Mononuclear cell (primary cell): ENCODE measurements around the gene ALPI. TPM values are rescaled to one million over a fixed set of nuclear protein-coding genes. Genes with fewer than 3 reads are reported as not detected.

ENCODE experiments used
- H3K27me3 ChIP-seq: 2 replicates; pipeline ENCODE4 v1.6.0; 2011; ENCODE audit warnings: low read length, control low read depth; ENCODE audit not compliant: insufficient read depth
- H3K4me1 ChIP-seq: 2 replicates; pipeline ENCODE4 v1.5.1; 2011; ENCODE audit warnings: mild to moderate bottlenecking, low read length, control low read depth; ENCODE audit not compliant: insufficient read depth
- H3K4me3 ChIP-seq: 2 replicates; pipeline ENCODE4 v1.5.1; 2011; ENCODE audit warnings: mild to moderate bottlenecking, low read length, moderate library complexity
- H3K9me3 ChIP-seq: 2 replicates; pipeline ENCODE4 v1.5.1; 2011; ENCODE audit warnings: low read depth, mild to moderate bottlenecking, control low read depth, low read length
- total RNA-seq: library from RNA; depleted of rRNA; stranded (reverse); fragments of >200 nt; gene quantifications from one replicate; pipeline ENCODE4 v1.2.3, GENCODE V29; 2012

The ALPI gene
- total RNA-seq, 1 donor = not detected

GRCh38 chr2:232489516-232490220, 33.7 kb downstream of the ALPI start:
- no peaks in the 10 kb centered on the region for H3K4me1 ChIP-seq
- peaks cover 21% of the 10 kb centered on the region for H3K27me3 ChIP-seq
- H3K9me3 ChIP-seq = no peaks in the 10 kb centered on the region
- H3K4me3 ChIP-seq = no peak overlapping the region

DNA sequence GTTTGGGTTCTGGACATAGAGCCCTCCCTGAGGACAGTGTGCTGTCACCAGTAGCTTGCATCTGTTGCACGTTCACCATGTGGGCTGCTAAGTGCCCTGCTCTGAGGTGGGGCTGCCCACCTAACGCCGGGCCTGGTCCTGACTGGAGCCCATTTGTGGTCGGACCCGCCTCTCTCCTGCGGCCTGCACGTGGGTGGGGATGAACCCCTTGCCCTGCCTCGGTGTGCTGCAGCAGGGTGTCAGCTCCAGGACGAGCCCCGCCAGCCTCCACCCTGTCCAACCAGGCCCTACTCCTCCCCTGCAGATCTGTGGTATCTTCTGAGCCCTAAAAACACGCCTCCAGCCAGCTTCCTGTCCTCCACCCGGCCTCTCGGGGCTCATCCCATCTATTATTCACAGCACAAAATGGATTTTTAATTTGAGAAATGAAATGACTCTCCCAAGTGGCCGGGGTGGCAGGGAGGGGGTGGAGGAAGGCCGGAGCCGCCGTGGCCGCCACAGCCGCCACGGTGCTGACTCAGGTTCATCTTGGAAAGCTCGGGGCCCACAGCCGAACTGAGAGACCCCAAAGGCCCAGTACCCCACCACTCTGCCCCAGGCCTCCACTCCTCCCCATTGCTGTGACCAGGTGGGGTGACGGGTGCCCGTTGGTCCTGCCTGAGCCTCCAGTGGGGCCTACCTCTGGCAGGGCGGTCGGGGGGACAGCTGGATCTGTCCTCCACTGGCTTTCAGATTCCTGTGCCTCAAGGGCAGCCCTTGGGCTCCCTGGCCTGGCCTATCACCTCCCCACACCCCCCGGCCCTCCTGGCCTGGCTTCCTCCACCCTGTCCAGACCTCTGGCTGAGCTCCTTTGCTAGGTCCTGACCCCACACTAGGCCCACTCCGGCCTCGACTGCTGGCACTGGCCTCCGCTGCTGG, 34.5 kb downstream of the ALPI start:
- H3K4me1 ChIP-seq = no peaks in the 10 kb centered on the region
- no peak overlapping the region for H3K4me3 ChIP-seq
- no peaks in the 10 kb centered on the region for H3K9me3 ChIP-seq
- peaks cover 13% of the 10 kb centered on the region for H3K27me3 ChIP-seq

GRCh38 chr2:232491139-232491780, 35.3 kb downstream of the ALPI start:
- Histone ChIP-seq H3K4me1 (no peaks in the 10 kb centered on the region), H3K27me3 (peaks cover 13% of the 10 kb centered on the region), H3K9me3 (no peaks in the 10 kb centered on the region)

DNA sequence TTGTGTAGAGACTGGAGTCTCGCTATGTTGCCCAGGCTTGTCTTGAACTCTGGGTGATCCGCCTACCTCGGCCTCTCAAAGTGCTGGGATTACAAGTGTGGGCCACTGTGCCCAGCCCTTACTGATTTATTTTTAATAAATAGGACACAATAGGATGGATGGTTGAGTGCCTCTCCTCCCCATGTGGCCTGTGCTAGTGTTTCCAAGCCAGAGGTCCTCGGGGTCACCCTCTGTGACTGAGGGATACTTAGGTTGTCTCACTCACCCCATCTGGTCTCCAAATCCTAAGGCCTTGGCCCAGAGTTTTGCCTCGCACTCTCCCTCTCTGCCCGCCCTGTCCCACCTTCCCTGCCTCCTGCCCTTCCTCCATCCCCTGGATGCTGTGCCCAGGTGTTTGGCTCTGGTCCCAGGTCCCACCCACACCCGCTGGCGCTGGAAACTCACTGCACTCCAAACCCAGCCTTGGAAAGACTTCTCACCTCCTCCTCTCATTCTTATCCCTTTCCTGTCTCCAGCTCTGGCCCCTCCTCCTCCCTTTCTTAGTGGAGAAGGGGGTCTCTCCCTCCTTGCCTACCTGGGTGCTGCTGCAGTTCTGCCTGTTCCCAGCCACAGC, 36.4 kb downstream of the ALPI start:
- peaks cover 8% of the 10 kb centered on the region for H3K27me3 ChIP-seq
- H3K9me3 ChIP-seq = no peaks in the 10 kb centered on the region
- H3K4me3 ChIP-seq = no peak overlapping the region
- H3K4me1 ChIP-seq = no peaks in the 10 kb centered on the region

More at GRCh38 chr2:232491139-232491780, 35.3 kb downstream of the ALPI start:
- no peak overlapping the region for H3K4me3 ChIP-seq

DNA sequence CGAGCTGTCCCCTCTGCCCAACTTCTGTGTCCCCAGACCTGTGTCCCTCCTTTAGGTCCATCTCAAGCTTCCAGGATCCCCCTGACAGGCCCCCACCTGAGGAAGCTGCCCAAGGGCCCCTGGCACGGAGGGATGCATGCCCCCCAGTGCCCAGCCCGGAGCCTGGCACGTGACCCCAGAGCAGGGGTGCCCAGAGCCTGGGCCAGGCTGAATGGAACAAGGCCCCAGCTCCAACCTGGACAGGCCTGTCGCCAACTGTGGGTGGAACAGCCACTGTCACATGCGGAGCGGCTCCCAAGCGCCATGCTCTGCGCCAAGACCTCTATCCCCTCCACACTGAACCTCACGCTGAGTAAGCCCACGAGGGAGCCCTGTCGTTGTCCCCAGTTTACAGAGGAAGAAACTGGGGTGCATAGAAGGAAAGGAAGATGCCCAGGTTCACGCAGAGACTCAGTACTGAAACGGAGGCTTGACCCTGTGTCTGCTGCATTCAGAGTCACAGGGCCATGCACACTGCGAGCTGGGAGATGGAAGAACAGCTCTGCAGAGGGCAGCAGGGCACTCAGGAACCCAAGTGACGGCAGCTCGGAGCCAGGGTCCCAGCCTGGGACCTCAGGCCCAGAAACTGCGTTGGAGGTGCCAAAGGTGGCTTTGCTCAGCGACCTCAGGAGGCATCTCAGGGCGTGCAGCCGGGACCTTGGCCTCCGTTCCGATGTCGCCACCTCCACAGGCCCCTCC, 37.2 kb downstream of the ALPI start:
- peaks cover 5% of the 10 kb centered on the region for H3K27me3 ChIP-seq
- no peaks in the 10 kb centered on the region for H3K9me3 ChIP-seq
- H3K4me1 ChIP-seq = no peaks in the 10 kb centered on the region
- no peak overlapping the region for H3K4me3 ChIP-seq

GRCh38 chr2:232493701-232494474, 37.9 kb downstream of the ALPI start:
- Histone ChIP-seq H3K9me3 (no peaks in the 10 kb centered on the region), H3K4me1 (no peaks in the 10 kb centered on the region), H3K4me3 (no peak overlapping the region), H3K27me3 (peaks cover 1% of the 10 kb centered on the region)

GRCh38 chr2:232494542-232494941, 38.6 kb downstream of the ALPI start:
- Histone ChIP-seq H3K4me1 (no peaks in the 10 kb centered on the region), H3K9me3 (no peaks in the 10 kb centered on the region), H3K4me3 (no peak overlapping the region), H3K27me3 (no peaks in the 10 kb centered on the region)

- Histone ChIP-seq H3K27me3 (no peaks in the 10 kb centered on the region), H3K4me1 (no peaks in the 10 kb centered on the region), H3K9me3 (no peaks in the 10 kb centered on the region), H3K4me3 (no peak overlapping the region)
Measured at GRCh38 chr2:232495292-232495691, 39.3 kb downstream of the ALPI start.

GRCh38 chr2:232496501-232497270, 40.7 kb downstream of the ALPI start:
- no peaks in the 10 kb centered on the region for H3K9me3 ChIP-seq
- peaks cover under 1% of the 10 kb centered on the region for H3K27me3 ChIP-seq
- no peaks in the 10 kb centered on the region for H3K4me1 ChIP-seq
- no peak overlapping the region for H3K4me3 ChIP-seq

DNA sequence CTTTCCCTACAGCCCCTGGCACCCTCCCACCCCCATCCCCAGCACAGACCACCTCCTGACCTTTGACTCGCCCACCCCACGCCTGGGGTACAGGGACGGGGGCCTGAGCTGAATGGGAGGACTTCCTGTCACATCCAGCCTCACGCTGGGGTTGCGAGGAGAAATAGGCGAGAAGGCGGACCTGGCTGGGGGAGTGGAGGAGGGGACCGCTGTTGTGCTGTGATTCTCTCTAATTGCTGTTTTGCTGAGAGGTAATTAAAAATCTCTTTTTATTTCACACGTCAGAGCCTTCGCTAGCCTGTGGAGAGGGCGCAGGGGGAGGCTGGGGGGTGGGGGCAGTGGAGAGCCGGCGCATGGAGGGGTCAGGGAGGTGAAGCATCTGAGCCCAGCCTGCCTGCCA, 41.4 kb downstream of the ALPI start:
- no peaks in the 10 kb centered on the region for H3K4me1 ChIP-seq
- no peaks in the 10 kb centered on the region for H3K9me3 ChIP-seq
- H3K4me3 ChIP-seq = no peak overlapping the region
- peaks cover 4% of the 10 kb centered on the region for H3K27me3 ChIP-seq

DNA sequence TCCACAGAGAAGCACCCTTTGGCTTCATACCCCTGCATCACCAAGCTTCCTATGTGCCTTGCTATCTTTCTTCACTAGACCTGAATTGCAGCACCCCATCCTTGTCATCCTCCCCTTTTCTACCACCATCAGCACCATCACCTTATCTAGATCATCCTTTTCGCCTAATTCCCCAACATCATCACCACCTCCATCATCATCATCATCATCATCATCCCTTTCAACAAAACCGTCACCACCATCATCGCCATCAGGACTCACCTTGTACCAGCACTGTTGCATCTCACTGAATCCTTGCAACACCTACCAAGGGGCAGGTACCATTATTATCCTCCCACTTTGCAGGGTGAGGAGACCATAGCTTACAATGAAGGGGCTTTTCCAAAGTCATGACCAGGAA, 42.5 kb downstream of the ALPI start:
- peaks cover 4% of the 10 kb centered on the region for H3K4me1 ChIP-seq
- no peaks in the 10 kb centered on the region for H3K9me3 ChIP-seq
- H3K4me3 ChIP-seq = no peak overlapping the region
- peaks cover 7% of the 10 kb centered on the region for H3K27me3 ChIP-seq

- H3K4me3 ChIP-seq = no peak overlapping the region
- H3K9me3 ChIP-seq = no peaks in the 10 kb centered on the region
- H3K27me3 ChIP-seq = peaks cover 28% of the 10 kb centered on the region
- peaks cover 6% of the 10 kb centered on the region for H3K4me1 ChIP-seq
Measured at GRCh38 chr2:232501331-232501771, 45.4 kb downstream of the ALPI start.

GRCh38 chr2:232501794-232502390, 45.9 kb downstream of the ALPI start:
- Histone ChIP-seq H3K27me3 (peaks cover 28% of the 10 kb centered on the region), H3K9me3 (no peaks in the 10 kb centered on the region), H3K4me3 (no peak overlapping the region), H3K4me1 (peaks cover 6% of the 10 kb centered on the region)
